ENCODE results near the gene POU2F2.

POU2F2 gene

DNA sequence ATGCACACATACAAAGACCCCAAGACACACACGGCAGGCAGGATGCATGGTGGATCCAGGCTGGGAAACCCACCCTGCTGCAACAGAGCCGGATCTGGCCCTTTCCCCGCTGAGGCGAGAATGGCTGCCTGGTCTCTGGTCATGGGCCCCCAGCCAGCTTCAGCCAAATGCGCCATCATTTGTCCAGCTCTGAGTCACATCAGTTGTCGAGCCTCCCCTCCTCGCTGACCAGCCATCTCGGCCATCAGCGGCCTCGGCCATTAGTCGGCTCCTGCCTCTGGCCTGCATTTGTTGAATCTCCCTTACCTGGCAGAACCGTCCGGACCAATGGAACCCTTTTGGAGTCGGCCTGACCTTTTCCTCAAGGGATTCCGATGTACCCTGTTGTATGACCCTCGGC is 38.5 kb upstream of the POU2F2 start:
- Histone ChIP-seq H3K27me3 (ENCODE audit: low read depth, low read length) (peaks cover 8% of the 10 kb centered on the region), H3K4me3 (ENCODE audit: low read depth in 1 of 2, low read length in 2 of 2) (no peak overlapping the region), H3K27ac (ENCODE audit: low read length) (no peak overlapping the region)

DNA sequence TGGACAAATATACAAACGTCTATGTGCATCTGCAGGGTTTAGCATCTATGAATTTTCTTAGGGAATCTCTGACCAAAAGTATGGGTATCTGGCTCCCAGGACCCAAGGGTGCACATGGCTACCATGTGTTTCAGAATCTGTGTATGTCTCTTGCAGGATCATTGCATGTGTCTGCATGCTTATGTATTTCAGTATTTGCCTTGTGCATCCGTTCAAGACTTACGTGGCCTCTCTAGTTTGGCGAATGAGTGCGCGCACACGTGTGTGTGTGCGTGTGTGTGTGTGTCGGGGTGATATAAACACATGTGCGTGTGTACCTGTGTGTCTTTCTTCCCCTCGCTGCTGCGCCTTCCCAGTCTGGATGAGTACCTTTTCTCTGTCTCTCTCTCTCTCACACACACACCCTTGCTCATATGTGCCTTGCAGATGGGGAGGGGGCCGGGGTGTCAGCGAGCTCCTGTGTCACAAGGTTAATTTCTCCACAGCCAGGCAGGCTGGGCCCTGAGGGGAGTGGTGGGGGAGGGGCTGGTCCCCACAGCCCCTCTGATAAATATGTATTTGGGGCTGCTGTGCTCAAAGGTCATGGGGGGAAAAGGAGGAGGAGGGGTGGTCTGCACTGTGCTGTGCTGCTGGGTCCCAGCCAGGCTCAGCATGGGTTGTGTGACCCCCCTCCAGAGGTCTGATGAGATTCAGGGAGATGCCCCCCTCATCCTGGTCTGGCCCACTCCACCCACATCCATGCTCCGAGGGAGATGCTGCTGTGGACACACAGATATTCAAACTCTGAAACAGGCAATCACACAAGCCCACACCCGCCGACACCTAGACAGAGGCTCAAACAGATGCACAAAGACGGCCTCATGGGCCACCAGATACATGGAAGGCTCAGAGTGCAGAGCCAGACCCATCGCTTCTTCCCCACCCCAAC is 37.5 kb upstream of the POU2F2 start:
- no peaks in the 10 kb centered on the region for H3K9me3 ChIP-seq (ENCODE audit: control insufficient read depth in 1 of 2, low read length in 2 of 2)
- no peak overlapping the region for H3K27ac ChIP-seq (ENCODE audit: low read length)
- H3K27me3 ChIP-seq (ENCODE audit: low read depth, low read length) = no peaks in the 10 kb centered on the region
- H3K4me1 ChIP-seq (ENCODE audit: control insufficient read depth in 1 of 2, insufficient read depth in 2 of 2, low read length in 2 of 2) = no peaks in the 10 kb centered on the region
- no peaks in the 10 kb centered on the region for H3K36me3 ChIP-seq (ENCODE audit: control insufficient read depth in 1 of 2, insufficient read depth in 2 of 2, low read length in 2 of 2)
- no peak overlapping the region for H3K4me3 ChIP-seq (ENCODE audit: low read depth in 1 of 2, low read length in 2 of 2)

More for the DNA sequence above, 38.5 kb upstream of the POU2F2 start:
- Histone ChIP-seq H3K9me3 (ENCODE audit: control insufficient read depth in 1 of 2, low read length in 2 of 2) (no peaks in the 10 kb centered on the region), H3K36me3 (ENCODE audit: control insufficient read depth in 1 of 2, insufficient read depth in 2 of 2, low read length in 2 of 2) (no peaks in the 10 kb centered on the region), H3K4me1 (ENCODE audit: control insufficient read depth in 1 of 2, insufficient read depth in 2 of 2, low read length in 2 of 2) (peaks cover 0 to 4% of the 10 kb centered on the region in 2 donors)

DNA sequence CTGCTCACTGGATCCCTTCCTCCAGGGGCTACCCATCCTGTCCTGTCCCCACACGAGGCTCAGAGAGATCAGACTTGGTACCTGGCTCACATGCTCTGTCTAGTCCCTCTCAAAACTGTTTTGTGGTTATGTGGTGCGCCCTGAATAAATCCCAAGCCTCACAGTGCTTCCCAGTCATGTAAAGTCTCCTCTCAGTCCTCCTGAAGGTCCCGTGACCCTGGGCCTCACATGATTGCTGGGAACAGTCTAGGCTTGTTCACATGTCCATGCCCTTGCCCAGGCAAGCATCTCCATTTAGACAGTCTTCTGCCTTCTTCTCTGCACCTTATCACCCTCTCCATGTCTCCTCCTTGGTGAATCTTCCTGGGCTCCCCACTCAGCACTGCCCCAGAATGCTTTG is 36.0 kb upstream of the POU2F2 start:
- Histone ChIP-seq H3K9me3 (ENCODE audit: control insufficient read depth in 1 of 2, low read length in 2 of 2) (no peaks in the 10 kb centered on the region), H3K27ac (ENCODE audit: low read length) (no peak overlapping the region), H3K4me3 (ENCODE audit: low read depth in 1 of 2, low read length in 2 of 2) (no peak overlapping the region), H3K27me3 (ENCODE audit: low read depth, low read length) (no peaks in the 10 kb centered on the region), H3K4me1 (ENCODE audit: control insufficient read depth in 1 of 2, insufficient read depth in 2 of 2, low read length in 2 of 2) (no peaks in the 10 kb centered on the region), H3K36me3 (ENCODE audit: control insufficient read depth in 1 of 2, insufficient read depth in 2 of 2, low read length in 2 of 2) (no peaks in the 10 kb centered on the region)

DNA sequence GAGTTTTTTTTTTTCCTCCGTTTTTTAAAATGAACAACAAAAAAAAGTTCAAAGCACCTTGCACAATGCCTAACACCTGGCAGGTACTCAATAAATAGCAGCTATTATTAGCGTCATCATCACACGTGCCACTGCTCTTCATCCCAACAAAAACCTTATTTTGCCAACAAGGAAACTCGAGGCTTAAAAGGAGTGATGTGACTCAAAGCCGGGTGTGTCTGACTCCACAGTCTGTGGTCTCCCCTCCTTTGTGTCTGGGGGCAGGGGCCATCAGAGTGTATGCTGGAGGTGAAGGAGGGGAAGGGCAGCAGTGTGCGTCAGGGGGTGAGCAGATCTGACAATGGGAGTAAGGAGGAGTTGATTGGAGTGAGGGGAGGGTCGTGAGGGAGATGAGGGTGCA is 34.1 kb upstream of the POU2F2 start:
- H3K9me3 ChIP-seq (ENCODE audit: control insufficient read depth in 1 of 2, low read length in 2 of 2) = no peaks in the 10 kb centered on the region

DNA sequence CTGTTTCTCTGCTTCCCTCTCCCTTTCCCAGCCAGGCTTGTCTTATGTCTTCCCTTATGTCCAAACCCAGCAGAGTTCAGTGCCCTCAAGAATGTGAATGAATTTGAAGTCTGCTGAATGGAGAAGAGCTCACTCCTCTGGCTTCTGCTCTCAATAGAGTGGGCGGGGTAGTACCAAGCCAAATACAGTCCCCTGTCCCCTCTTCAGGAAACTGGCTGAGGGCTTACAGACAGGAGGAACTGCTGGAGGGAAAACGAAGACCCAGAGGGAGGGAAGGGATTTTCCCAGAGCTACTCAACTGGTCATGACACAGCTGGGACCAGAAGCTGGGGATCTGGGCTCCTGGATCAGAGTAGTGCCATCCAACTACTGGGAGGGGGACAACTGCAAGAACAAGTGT is 32.9 kb upstream of the POU2F2 start:
- Histone ChIP-seq H3K27ac (ENCODE audit: low read length) (no peak overlapping the region), H3K9me3 (ENCODE audit: control insufficient read depth in 1 of 2, low read length in 2 of 2) (no peaks in the 10 kb centered on the region), H3K4me1 (ENCODE audit: control insufficient read depth in 1 of 2, insufficient read depth in 2 of 2, low read length in 2 of 2) (no peaks in the 10 kb centered on the region), H3K36me3 (ENCODE audit: control insufficient read depth in 1 of 2, insufficient read depth in 2 of 2, low read length in 2 of 2) (no peaks in the 10 kb centered on the region), H3K4me3 (ENCODE audit: low read depth in 1 of 2, low read length in 2 of 2) (no peak overlapping the region), H3K27me3 (ENCODE audit: low read depth, low read length) (no peaks in the 10 kb centered on the region)

More for the DNA sequence above, 34.1 kb upstream of the POU2F2 start:
- no peaks in the 10 kb centered on the region for H3K4me1 ChIP-seq (ENCODE audit: control insufficient read depth in 1 of 2, insufficient read depth in 2 of 2, low read length in 2 of 2)
- H3K4me3 ChIP-seq (ENCODE audit: low read depth in 1 of 2, low read length in 2 of 2) = no peak overlapping the region
- no peak overlapping the region for H3K27ac ChIP-seq (ENCODE audit: low read length)
- no peaks in the 10 kb centered on the region for H3K27me3 ChIP-seq (ENCODE audit: low read depth, low read length)
- no peaks in the 10 kb centered on the region for H3K36me3 ChIP-seq (ENCODE audit: control insufficient read depth in 1 of 2, insufficient read depth in 2 of 2, low read length in 2 of 2)

DNA sequence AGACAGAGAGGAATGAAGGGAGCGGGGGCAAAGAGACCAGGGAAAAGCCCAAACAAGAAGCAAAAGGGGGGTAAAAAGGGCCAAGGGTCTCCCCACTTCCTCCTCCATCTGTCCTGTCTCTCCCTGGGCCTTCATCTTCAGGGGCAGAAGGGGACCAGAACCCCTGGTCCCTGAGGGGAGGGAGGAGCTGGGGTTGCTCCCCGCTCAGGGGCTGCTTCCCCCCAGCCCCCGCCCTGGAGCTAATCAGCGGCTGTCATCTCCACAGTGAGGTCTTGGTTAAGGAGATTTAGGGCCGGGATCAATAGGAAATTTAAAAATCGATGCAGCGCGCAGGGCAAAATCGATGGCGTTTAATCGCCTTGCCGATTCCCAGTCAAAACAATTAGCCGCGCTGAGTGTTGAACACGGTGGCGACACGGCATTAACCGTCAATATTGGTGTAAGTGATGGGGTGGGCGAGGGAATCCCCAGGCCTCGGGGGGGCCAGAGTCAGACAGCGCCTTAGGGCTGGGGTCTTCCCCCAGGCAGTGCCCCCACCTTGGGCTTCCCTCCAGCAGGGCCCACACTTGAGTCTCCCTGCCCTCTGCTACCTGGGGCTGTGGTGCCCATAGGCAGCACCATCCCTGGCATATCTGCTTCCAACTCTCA is 29.5 kb upstream of the POU2F2 start:
- Histone ChIP-seq H3K9me3 (ENCODE audit: control insufficient read depth in 1 of 2, low read length in 2 of 2) (no peaks in the 10 kb centered on the region), H3K4me3 (ENCODE audit: low read depth in 1 of 2, low read length in 2 of 2) (no peak overlapping the region), H3K27me3 (ENCODE audit: low read depth, low read length) (no peaks in the 10 kb centered on the region), H3K27ac (ENCODE audit: low read length) (no peak overlapping the region), H3K36me3 (ENCODE audit: control insufficient read depth in 1 of 2, insufficient read depth in 2 of 2, low read length in 2 of 2) (no peaks in the 10 kb centered on the region), H3K4me1 (ENCODE audit: control insufficient read depth in 1 of 2, insufficient read depth in 2 of 2, low read length in 2 of 2) (no peaks in the 10 kb centered on the region)

DNA sequence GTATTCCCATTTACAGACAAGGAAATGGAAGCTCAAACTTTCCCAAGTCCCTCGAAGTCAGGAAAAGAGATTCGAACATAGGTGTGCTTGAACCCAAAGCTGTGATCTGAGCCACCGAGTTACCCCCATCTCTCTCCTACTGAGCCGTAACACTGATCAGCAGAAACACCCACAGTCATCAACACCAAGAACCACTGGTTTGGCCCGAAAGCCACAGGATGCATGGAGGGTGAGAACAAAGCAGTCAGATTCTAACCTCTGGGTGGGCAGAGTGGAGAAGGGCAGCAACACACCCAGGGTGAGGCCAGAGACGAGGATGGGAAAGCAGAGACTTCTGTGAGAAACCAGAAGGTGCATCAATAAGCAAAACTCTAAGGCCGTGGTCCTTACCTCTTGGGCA is 27.7 kb upstream of the POU2F2 start:
- Histone ChIP-seq H3K4me3 (ENCODE audit: low read depth in 1 of 2, low read length in 2 of 2) (no peak overlapping the region), H3K4me1 (ENCODE audit: control insufficient read depth in 1 of 2, insufficient read depth in 2 of 2, low read length in 2 of 2) (no peaks in the 10 kb centered on the region), H3K9me3 (ENCODE audit: control insufficient read depth in 1 of 2, low read length in 2 of 2) (no peaks in the 10 kb centered on the region), H3K27ac (ENCODE audit: low read length) (no peak overlapping the region), H3K27me3 (ENCODE audit: low read depth, low read length) (peaks cover 5% of the 10 kb centered on the region), H3K36me3 (ENCODE audit: control insufficient read depth in 1 of 2, insufficient read depth in 2 of 2, low read length in 2 of 2) (no peaks in the 10 kb centered on the region)

DNA sequence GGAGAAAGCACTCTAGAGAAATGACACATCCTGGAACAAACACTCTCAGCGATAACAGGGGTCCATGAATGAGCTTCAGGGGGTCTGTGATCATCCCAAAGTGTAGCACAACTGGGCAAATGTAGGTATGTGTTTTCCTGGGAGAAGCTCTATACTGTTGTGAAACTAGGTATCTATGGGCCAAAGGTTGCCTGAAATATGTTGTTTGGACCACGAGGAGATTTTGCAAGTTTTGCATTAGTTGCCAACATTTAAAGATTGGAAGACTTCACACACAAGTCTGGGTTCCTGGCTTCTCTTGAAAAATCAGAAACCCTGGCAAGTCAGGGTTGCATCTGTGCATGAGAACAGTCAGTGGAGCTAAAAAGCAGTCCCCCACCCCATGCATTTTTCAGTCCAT is 26.7 kb upstream of the POU2F2 start:
- H3K27me3 ChIP-seq (ENCODE audit: low read depth, low read length) = peaks cover 5% of the 10 kb centered on the region
- H3K27ac ChIP-seq (ENCODE audit: low read length) = no peak overlapping the region
- no peaks in the 10 kb centered on the region for H3K9me3 ChIP-seq (ENCODE audit: control insufficient read depth in 1 of 2, low read length in 2 of 2)
- H3K4me1 ChIP-seq (ENCODE audit: control insufficient read depth in 1 of 2, insufficient read depth in 2 of 2, low read length in 2 of 2) = no peaks in the 10 kb centered on the region
- H3K36me3 ChIP-seq (ENCODE audit: control insufficient read depth in 1 of 2, insufficient read depth in 2 of 2, low read length in 2 of 2) = no peaks in the 10 kb centered on the region
- no peak overlapping the region for H3K4me3 ChIP-seq (ENCODE audit: low read depth in 1 of 2, low read length in 2 of 2)

DNA sequence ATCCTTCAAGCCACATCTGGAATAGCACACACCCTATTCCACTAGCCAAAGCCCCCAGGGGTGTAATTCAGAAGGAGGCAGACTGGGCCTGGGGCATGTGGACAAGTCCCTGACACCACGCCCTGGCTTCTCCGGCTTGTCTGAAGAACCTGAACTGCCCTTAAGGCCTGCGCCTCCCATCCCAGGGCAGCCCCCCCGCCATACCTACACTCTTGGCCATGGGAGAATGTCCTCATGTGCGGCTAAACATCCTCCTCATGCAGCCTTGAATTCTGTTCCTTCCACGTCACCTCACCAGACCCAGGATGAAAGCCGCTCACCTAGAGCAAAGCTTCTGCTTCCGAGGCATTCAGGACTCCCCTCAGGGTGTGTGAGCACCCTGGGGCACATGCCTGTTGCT is 24.3 kb upstream of the POU2F2 start:
- no peaks in the 10 kb centered on the region for H3K36me3 ChIP-seq (ENCODE audit: control insufficient read depth in 1 of 2, insufficient read depth in 2 of 2, low read length in 2 of 2)
- no peaks in the 10 kb centered on the region for H3K4me1 ChIP-seq (ENCODE audit: control insufficient read depth in 1 of 2, insufficient read depth in 2 of 2, low read length in 2 of 2)
- no peak overlapping the region for H3K27ac ChIP-seq (ENCODE audit: low read length)
- H3K27me3 ChIP-seq (ENCODE audit: low read depth, low read length) = peaks cover 5% of the 10 kb centered on the region
- H3K4me3 ChIP-seq (ENCODE audit: low read depth in 1 of 2, low read length in 2 of 2) = no peak overlapping the region
- no peaks in the 10 kb centered on the region for H3K9me3 ChIP-seq (ENCODE audit: control insufficient read depth in 1 of 2, low read length in 2 of 2)

DNA sequence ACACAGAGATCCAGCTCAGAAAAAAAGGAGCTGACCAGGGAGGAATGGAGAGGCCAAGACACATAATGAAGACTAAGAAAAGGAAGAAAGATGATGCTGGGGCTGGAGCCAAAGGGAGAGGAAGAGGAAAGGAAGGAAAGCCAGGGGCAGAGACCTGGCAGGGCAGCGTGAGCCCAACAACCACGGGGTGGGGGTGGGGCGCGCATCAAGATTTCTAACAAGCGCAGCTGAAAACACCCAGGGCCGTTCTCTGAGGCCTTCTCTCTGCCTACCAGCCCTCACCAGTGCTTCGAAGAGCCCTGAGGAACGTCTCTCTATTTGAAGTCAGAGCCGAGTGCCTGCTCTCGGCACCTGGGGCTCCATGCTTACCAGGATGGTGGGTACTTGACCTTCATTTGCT is 23.6 kb upstream of the POU2F2 start:
- Histone ChIP-seq H3K27me3 (ENCODE audit: low read depth, low read length) (peaks cover 5% of the 10 kb centered on the region), H3K4me3 (ENCODE audit: low read depth in 1 of 2, low read length in 2 of 2) (no peak overlapping the region), H3K27ac (ENCODE audit: low read length) (no peak overlapping the region), H3K9me3 (ENCODE audit: control insufficient read depth in 1 of 2, low read length in 2 of 2) (no peaks in the 10 kb centered on the region), H3K36me3 (ENCODE audit: control insufficient read depth in 1 of 2, insufficient read depth in 2 of 2, low read length in 2 of 2) (no peaks in the 10 kb centered on the region), H3K4me1 (ENCODE audit: control insufficient read depth in 1 of 2, insufficient read depth in 2 of 2, low read length in 2 of 2) (no peaks in the 10 kb centered on the region)

DNA sequence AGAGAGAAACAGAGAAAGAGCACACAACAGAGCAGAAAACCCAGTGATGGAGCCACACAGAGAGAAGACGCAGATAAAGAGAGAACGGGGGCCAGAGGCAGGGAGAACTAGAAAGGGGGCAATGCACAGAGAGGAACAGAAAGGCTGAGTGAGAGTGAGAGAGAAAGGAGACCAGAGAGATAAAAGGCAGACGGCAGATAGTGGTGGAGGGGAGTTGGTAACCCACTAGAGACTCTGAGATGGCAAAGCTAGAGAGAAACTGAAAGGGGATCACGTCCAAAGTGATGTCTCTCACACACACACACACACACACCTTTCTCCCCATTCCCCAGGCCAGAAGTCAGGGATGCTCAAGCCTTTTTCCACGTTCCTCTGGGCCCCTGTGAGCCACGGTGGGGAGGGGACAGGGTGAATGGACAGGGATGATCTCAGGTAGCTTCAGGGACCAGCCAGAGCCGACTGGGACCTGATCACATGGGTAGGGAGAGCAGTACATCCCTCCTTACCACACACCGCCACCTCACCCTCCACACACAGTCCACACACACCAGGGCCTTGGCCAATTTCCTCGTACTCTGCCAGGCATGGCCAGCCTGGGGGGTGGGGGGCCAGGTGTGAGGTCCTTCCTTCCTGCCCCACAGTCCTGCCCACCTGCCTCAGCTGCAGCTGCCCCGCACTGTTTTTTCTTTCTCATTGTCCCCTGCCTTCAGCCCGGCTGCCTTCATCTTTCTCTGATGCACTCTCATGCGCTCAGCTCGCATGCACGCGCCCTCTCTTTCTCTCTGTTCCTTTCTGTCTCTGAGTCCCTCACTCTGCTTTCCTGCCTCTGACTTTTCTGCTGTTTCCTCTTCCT is 22.5 kb upstream of the POU2F2 start:
- Histone ChIP-seq H3K27ac (ENCODE audit: low read length) (no peak overlapping the region), H3K9me3 (ENCODE audit: control insufficient read depth in 1 of 2, low read length in 2 of 2) (no peaks in the 10 kb centered on the region), H3K4me3 (ENCODE audit: low read depth in 1 of 2, low read length in 2 of 2) (no peak overlapping the region), H3K36me3 (ENCODE audit: control insufficient read depth in 1 of 2, insufficient read depth in 2 of 2, low read length in 2 of 2) (no peaks in the 10 kb centered on the region), H3K4me1 (ENCODE audit: control insufficient read depth in 1 of 2, insufficient read depth in 2 of 2, low read length in 2 of 2) (no peaks in the 10 kb centered on the region), H3K27me3 (ENCODE audit: low read depth, low read length) (peaks cover 5% of the 10 kb centered on the region)
